ENCODE results near the gene SORBS1. TPM values are rescaled to one million over a fixed set of nuclear protein-coding genes. Genes with fewer than 3 reads are reported as not detected.

Gene SORBS1
- total RNA-seq, 1 experiment from 2014 or later, result 0.56 TPM

DNA sequence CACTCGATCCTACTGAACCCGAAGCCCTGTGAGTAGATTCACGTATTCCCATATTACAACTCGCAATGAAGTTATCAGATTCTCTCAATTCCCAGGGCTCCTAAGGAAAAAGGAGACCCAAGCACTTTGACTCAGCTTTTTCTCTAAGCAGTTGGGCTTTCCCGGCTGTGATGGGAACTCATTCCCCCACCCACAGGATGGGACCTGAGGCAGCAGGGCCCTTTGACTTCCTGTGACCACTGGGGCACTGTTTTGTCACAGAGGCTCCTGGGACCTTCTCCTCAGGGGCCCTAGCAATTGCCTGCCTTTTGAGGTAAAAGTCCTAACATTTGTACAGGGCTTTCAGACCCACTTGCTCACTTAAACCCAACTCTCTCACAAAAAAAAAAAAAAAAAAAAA lies 147.6 kb downstream of the SORBS1 start:
- Histone ChIP-seq H3K4me3 (ENCODE audit: low read depth, low read length, poor library complexity, severe bottlenecking) (no peak overlapping the region), H3K36me3 (ENCODE audit: insufficient read depth, low read length, poor library complexity, severe bottlenecking) (no peaks in the 10 kb centered on the region), H3K4me1 (ENCODE audit: insufficient read depth, low read length, poor library complexity, severe bottlenecking) (no peaks in the 10 kb centered on the region), H3K9me3 (ENCODE audit: low read depth, low read length, poor library complexity, severe bottlenecking) (no peaks in the 10 kb centered on the region), H3K27ac (ENCODE audit: low read depth, low read length, poor library complexity, severe bottlenecking) (no peak overlapping the region), H3K27me3 (replicated peaks; ENCODE audit: insufficient read depth, low read depth, low read length, poor library complexity) (no peaks in the 10 kb centered on the region)
- TF ChIP-seq, protein P1, sequence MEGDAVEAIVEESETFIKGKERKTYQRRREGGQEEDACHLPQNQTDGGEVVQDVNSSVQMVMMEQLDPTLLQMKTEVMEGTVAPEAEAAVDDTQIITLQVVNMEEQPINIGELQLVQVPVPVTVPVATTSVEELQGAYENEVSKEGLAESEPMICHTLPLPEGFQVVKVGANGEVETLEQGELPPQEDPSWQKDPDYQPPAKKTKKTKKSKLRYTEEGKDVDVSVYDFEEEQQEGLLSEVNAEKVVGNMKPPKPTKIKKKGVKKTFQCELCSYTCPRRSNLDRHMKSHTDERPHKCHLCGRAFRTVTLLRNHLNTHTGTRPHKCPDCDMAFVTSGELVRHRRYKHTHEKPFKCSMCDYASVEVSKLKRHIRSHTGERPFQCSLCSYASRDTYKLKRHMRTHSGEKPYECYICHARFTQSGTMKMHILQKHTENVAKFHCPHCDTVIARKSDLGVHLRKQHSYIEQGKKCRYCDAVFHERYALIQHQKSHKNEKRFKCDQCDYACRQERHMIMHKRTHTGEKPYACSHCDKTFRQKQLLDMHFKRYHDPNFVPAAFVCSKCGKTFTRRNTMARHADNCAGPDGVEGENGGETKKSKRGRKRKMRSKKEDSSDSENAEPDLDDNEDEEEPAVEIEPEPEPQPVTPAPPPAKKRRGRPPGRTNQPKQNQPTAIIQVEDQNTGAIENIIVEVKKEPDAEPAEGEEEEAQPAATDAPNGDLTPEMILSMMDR (conservative IDR thresholded peaks at IDR 0.05; ENCODE audit: low read depth, low read length), result no peak
- no peak for TF ChIP-seq EZH2 (IDR thresholded peaks at IDR 0.05; ENCODE audit: borderline replicate concordance, low read depth, low read length, poor library complexity, severe bottlenecking)
- intact Hi-C loops (cut with micrococcal nuclease; ENCODE audit: unreplicated experiment), result no loop called here
- CTCF ChIA-PET, result no interaction called here
- no TSS peak for BruUV-seq (replicated peaks)
- POLR2A ChIA-PET (ENCODE audit: low non-redundant PET), result no interaction called here
- no peak for DNase-seq (ENCODE audit: low spot score)

DNA sequence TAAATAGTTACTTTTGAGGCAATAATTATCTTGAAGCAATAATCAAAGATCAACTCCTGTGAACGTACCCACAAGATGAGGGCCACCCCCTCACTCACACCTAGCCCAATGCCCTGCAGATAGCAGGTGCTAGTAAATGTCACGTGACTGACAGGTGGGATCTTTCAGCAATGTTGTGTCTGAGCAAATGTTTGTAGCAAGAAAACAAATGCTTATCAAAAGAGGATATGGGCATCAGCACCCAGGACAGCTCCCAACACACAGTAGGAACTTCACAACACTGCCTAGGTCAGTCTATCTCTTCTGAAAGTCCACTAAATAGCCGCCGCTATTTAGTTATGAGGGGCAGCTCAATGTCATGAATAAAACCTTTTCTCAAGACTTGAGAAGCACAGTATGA lies 149.5 kb downstream of the SORBS1 start:
- intact Hi-C loops (cut with micrococcal nuclease; ENCODE audit: unreplicated experiment), result no loop called here
- ChIA-PET CTCF (no interaction called here), POLR2A (ENCODE audit: low non-redundant PET) (no interaction called here)
- no peak overlapping the region for H3K27ac ChIP-seq (ENCODE audit: low read depth, low read length, poor library complexity, severe bottlenecking)
- no peaks in the 10 kb centered on the region for H3K9me3 ChIP-seq (ENCODE audit: low read depth, low read length, poor library complexity, severe bottlenecking)
- H3K4me3 ChIP-seq (ENCODE audit: low read depth, low read length, poor library complexity, severe bottlenecking), result no peak overlapping the region
- H3K27me3 ChIP-seq (replicated peaks; ENCODE audit: insufficient read depth, low read depth, low read length, poor library complexity), result no peaks in the 10 kb centered on the region
- H3K36me3 ChIP-seq (ENCODE audit: insufficient read depth, low read length, poor library complexity, severe bottlenecking), result no peaks in the 10 kb centered on the region
- BruUV-seq (replicated peaks), result no TSS peak
- H3K4me1 ChIP-seq (ENCODE audit: insufficient read depth, low read length, poor library complexity, severe bottlenecking), result no peaks in the 10 kb centered on the region
- no peak for TF ChIP-seq EZH2 (IDR thresholded peaks at IDR 0.05; ENCODE audit: borderline replicate concordance, low read depth, low read length, poor library complexity, severe bottlenecking)
- TF ChIP-seq, protein P1 (conservative IDR thresholded peaks at IDR 0.05; ENCODE audit: low read depth, low read length), result no peak
- DNase-seq (ENCODE audit: low spot score), result no peak

DNA sequence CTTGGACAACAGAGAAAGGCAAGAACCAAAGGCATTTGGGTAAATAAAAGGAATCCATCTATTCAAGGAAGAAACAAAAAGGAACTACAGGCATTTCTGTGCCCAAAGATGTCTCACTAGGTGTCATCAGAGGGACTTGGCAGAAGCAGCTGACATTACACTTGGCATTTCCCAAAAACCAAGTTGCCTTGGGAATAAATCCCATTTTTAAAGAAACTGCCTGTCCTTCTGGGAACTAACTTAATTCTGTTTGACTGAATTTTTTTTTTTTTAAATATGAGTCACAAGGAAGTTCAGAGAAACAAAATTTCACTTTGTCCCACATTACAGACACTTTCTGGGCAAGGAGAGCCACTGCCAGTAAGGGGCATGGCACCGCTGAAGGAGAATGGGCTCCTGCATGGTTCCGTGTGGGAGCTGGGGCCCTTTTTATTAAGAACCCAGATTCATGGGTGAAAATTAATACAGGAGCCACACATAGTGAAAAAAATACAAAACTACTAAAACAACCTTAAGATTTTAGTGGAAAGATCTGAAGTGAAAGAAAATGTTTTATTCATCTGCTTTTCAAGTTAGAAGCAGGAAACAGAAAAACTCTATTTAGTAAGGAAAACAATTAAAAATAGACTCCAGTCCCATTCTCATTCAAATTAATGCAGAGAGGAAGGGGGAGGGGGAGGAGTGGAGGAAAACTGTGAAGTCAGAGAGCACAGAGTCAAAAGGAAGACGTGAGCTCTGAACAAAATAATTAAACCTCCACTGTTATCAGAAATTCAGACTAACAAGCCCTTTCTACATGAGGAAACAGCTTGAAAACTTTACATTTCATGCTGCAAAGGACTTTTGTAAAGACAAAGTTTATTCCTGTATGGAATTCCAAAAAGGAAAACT lies 151.9 kb downstream of the SORBS1 start:
- Histone ChIP-seq H3K27me3 (replicated peaks; ENCODE audit: insufficient read depth, low read depth, low read length, poor library complexity) (no peaks in the 10 kb centered on the region), H3K9me3 (ENCODE audit: low read depth, low read length, poor library complexity, severe bottlenecking) (no peaks in the 10 kb centered on the region), H3K4me3 (ENCODE audit: low read depth, low read length, poor library complexity, severe bottlenecking) (no peak overlapping the region), H3K27ac (ENCODE audit: low read depth, low read length, poor library complexity, severe bottlenecking) (no peak overlapping the region), H3K36me3 (ENCODE audit: insufficient read depth, low read length, poor library complexity, severe bottlenecking) (no peaks in the 10 kb centered on the region), H3K4me1 (ENCODE audit: insufficient read depth, low read length, poor library complexity, severe bottlenecking) (no peaks in the 10 kb centered on the region)
- CTCF ChIA-PET, result interaction anchor here (1.2 to 1.3 kb wide), 2 partner anchors 21 to 285 kb away, joined by 3 read pairs; partner anchors contain the start of gene TCTN3
- peak; percentile 12 for DNase-seq (ENCODE audit: low spot score)
- no peak for TF ChIP-seq EZH2 (IDR thresholded peaks at IDR 0.05; ENCODE audit: borderline replicate concordance, low read depth, low read length, poor library complexity, severe bottlenecking)
- TF ChIP-seq, protein P1 (conservative IDR thresholded peaks at IDR 0.05; ENCODE audit: low read depth, low read length), result no peak
- no TSS peak for BruUV-seq (replicated peaks)
- POLR2A ChIA-PET (ENCODE audit: low non-redundant PET), result no interaction called here
- intact Hi-C loops (cut with micrococcal nuclease; ENCODE audit: unreplicated experiment), result no loop called here

Measured in A673 (cell line).